HFFc6 (cell line): ENCODE results near the gene HYOU1. TPM values are rescaled to one million over a fixed set of nuclear protein-coding genes. Genes with fewer than 3 reads are reported as not detected.
"Not testable (repeated sequence)": the region's sequence is repeated elsewhere in the genome, so short reads cannot be mapped to it uniquely, and the experiment has no call there.

Experiments
- DNase-seq: peaks from one replicate; pipeline ENCODE4 v3.0.0-alpha.2; 2018
- H3K27ac Mint-ChIP-seq: 2 replicates; pipeline ENCODE4 v1.8.0; 2020; ENCODE audit warnings: mild to moderate bottlenecking, mixed read lengths
- H3K27me3 Mint-ChIP-seq: 2 replicates; pipeline ENCODE4 v1.8.0; 2021; ENCODE audit warnings: mild to moderate bottlenecking, moderate library complexity, mixed read lengths; ENCODE audit not compliant: insufficient read depth
- H3K36me3 Mint-ChIP-seq: 2 replicates; pipeline ENCODE4 v1.8.0; 2021; ENCODE audit warnings: low read depth, mixed read lengths
- H3K4me1 Mint-ChIP-seq: 2 replicates; pipeline ENCODE4 v1.8.0; 2020; ENCODE audit warnings: low read depth, mixed read lengths
- H3K4me3 Mint-ChIP-seq: 2 replicates; pipeline ENCODE4 v1.8.0; 2020; ENCODE audit warnings: mild to moderate bottlenecking, moderate library complexity, mixed read lengths
- H3K9me3 Mint-ChIP-seq: 2 replicates; pipeline ENCODE4 v1.8.0; 2020; ENCODE audit warnings: mild to moderate bottlenecking, mixed read lengths
- total RNA-seq, 6 experiments: library from RNA; stranded (reverse); fragmentation: NEBNext Ultra II Directional; extraction: Animal tissue kit (Norgen Biotek cat#: 25700); gene quantifications; 2 replicates in 1 of 6; 3 replicates in 5 of 6; pipeline ENCODE4 v1.2.3, GENCODE V29; 2021
- TF ChIP-seq, protein P1 (sequence below): fragments of 200-600 bp; sonication (generic); IDR thresholded peaks from 2 replicates; pipeline ENCODE4 v1.5.0; 2021; ENCODE audit warnings: antibody characterized with exemption, mild to moderate bottlenecking

The HYOU1 gene
- total RNA-seq, 6 experiments from 2014 or later, result 141 to 180 (median 163) TPM

DNA sequence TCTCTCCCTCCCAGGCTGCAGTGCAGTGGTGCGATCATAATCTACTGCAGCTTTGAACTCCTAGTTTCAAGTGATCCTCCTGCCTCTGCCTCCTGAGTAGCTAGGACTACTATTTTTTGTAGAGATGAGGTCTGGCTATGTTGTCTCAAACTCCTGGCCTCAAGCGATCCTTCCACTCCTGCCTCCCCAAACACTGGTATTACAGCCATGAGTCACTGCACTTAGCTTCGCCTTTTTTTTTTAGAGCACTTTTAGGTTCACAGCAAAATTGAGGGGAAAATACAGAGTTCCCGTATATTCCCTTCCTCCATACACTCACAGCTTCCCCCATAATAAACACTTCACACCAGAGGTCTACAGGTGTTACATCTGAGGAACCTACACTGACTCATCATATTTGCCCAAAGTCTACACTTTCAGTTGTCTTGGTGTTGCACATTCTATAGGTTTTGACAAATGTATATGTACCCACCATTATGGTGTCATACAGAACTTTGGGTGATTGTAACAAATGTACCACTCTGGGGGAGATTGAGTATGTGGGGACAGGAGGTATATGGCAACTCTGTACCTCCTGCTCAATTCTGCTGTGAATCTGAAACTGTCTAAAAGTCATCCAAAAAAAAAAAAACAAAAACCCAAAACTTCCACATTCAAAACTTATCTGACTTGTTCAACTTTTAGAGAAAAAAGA is 15.0 kb downstream of the HYOU1 start:
- TF ChIP-seq, protein P1, sequence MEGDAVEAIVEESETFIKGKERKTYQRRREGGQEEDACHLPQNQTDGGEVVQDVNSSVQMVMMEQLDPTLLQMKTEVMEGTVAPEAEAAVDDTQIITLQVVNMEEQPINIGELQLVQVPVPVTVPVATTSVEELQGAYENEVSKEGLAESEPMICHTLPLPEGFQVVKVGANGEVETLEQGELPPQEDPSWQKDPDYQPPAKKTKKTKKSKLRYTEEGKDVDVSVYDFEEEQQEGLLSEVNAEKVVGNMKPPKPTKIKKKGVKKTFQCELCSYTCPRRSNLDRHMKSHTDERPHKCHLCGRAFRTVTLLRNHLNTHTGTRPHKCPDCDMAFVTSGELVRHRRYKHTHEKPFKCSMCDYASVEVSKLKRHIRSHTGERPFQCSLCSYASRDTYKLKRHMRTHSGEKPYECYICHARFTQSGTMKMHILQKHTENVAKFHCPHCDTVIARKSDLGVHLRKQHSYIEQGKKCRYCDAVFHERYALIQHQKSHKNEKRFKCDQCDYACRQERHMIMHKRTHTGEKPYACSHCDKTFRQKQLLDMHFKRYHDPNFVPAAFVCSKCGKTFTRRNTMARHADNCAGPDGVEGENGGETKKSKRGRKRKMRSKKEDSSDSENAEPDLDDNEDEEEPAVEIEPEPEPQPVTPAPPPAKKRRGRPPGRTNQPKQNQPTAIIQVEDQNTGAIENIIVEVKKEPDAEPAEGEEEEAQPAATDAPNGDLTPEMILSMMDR, result no peak
- peaks cover 7% of the 10 kb centered on the region for H3K4me1 Mint-ChIP-seq
- DNase-seq, result no peak
- peaks cover 14% of the 10 kb centered on the region for H3K36me3 Mint-ChIP-seq
- H3K27me3 Mint-ChIP-seq, result peaks cover 3% of the 10 kb centered on the region
- no peak overlapping the region for H3K27ac Mint-ChIP-seq
- H3K9me3 Mint-ChIP-seq, result no peaks in the 10 kb centered on the region
- H3K4me3 Mint-ChIP-seq, result no peak overlapping the region

DNA sequence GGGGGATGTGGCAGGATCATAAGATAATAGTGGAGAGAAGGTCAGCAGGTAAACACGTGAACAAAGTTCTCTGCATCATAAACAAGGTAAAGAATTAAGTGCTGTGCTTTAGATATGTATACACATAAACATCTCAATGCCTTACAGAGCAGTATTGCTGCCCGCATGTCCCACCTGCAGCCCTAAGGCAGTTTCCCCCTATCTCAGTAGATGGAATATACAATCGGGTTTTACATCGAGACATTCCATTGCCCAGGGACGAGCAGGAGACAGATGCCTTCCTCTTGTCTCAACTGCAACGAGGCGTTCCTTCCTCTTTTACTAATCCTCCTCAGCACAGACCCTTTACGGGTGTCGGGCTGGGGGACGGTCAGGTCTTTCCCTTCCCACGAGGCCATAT is 17.5 kb downstream of the HYOU1 start:
- not testable (repeated sequence) for H3K27ac Mint-ChIP-seq, DNase-seq, H3K27me3 Mint-ChIP-seq, H3K9me3 Mint-ChIP-seq, H3K4me1 Mint-ChIP-seq, H3K36me3 Mint-ChIP-seq, H3K4me3 Mint-ChIP-seq

DNA sequence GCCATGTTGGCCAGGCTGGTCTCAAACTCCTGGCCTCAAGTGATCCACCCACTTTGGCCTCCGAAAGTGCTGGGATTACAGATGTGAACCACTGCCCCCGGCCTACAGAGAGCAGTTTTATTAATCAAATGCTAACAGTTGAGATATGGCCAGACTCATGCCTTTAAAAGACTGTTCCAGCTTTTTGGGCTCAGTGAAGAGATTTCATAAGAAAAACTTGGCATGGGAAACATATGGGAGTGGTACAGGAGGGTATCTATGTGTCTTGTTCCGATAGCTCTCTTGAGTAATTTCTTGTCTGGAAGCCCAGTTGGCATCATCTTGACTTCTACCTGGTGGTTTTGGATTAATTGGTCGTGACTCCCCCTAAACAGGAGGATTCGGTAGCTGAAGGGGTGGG is 18.1 kb downstream of the HYOU1 start:
- Mint-ChIP-seq H3K4me3 (no peak overlapping the region), H3K36me3 (no peaks in the 10 kb centered on the region), H3K9me3 (no peaks in the 10 kb centered on the region), H3K27me3 (peaks cover 2% of the 10 kb centered on the region), H3K4me1 (peaks cover 7% of the 10 kb centered on the region), H3K27ac (no peak overlapping the region)
- TF ChIP-seq, protein P1, result no peak
- DNase-seq, result no peak

DNA sequence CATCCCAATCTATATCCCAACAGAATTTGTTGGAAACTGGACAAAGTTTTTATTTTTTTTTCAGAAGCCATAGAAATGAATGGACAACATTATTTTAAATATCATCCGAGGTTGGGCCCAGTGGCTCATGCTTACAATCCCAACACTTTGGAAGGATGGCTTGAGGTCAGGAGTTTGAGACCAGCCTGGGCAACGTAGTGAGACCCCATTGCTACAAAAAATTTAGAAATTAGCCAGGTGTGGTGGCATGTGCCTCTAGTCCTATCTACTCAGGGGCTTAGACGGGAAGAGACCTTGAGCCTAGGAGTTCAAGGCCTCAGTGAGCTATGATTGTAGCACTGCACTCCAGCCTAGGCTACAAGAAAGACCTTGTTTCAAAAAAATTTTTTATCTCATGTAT is 22.2 kb downstream of the HYOU1 start:
- H3K4me1 Mint-ChIP-seq, result peaks cover 2% of the 10 kb centered on the region
- H3K27ac Mint-ChIP-seq, result no peak overlapping the region
- no peaks in the 10 kb centered on the region; the same call in 1 of the 2 replicates for H3K27me3 Mint-ChIP-seq
- DNase-seq, result no peak
- no peak overlapping the region for H3K4me3 Mint-ChIP-seq
- H3K36me3 Mint-ChIP-seq, result no peaks in the 10 kb centered on the region
- TF ChIP-seq, protein P1, result no peak
- no peaks in the 10 kb centered on the region for H3K9me3 Mint-ChIP-seq

DNA sequence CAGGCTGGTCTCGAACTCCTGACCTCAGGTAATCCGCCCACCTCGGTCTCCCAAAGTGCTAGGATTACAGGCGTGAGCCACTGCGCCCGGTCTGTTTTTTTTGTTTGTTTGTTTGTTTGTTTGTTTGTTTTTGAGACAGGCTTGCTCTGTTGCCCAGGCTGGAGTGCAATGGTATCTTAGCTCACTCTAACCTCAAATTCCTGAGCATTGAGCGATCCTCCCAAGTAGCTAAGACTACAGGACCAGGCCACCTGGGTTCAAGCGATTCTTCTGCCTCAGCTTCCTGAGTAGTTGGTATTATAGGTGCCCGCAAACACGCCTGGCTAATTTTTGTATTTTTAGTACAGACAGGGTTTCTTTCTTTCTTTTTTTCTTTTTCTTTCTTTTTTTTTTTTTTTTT is 23.6 kb downstream of the HYOU1 start:
- DNase-seq, result not testable (repeated sequence)

DNA sequence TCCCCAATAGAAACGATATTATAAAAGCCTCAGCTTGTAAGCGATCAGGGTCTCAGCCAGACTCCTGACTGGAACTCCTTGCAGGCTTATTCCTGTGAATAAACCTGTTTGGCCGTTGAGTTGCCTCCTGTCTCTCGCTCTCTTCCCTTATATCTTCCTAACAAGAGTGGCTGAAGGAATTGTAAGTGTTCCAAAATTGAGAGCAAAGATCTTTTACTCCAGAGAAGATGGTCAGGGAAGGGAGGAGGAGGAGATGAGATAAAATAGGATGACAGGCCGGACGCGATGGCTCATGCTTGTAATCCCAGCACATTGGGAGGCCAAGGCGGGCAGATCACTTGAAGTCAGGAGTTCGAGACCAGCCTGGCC is 25.1 kb downstream of the HYOU1 start:
- TF ChIP-seq, protein P1, result no peak
- Mint-ChIP-seq H3K4me1 (peaks cover 10% of the 10 kb centered on the region), H3K9me3 (no peaks in the 10 kb centered on the region), H3K36me3 (no peaks in the 10 kb centered on the region), H3K4me3 (no peak overlapping the region), H3K27me3 (no peaks in the 10 kb centered on the region), H3K27ac (no peak overlapping the region)
- DNase-seq, result no peak

More for the DNA sequence above, 23.6 kb downstream of the HYOU1 start:
- peaks cover 10% of the 10 kb centered on the region for H3K4me1 Mint-ChIP-seq
- H3K27me3 Mint-ChIP-seq, H3K27ac Mint-ChIP-seq, H3K36me3 Mint-ChIP-seq, H3K4me3 Mint-ChIP-seq, H3K9me3 Mint-ChIP-seq: not testable (repeated sequence)
